Karpas-422 (cell line): Measurements from ENCODE around the gene TBCC. TPM values are rescaled to one million over a fixed set of nuclear protein-coding genes. Genes with fewer than 3 reads are reported as not detected.

Experiments used
- DNase-seq: peaks from one replicate; pipeline ENCODE4 v3.0.0-alpha.2; 2015
- H2AFZ ChIP-seq: fragments of 200-600 bp; sonication (generic); 2 replicates; pipeline ENCODE4 v1.6.1; 2014; ENCODE audit warnings: antibody characterized with exemption, low read length, mixed read lengths
- H3K27ac ChIP-seq: fragments of 200-600 bp; sonication (generic); 2 replicates; pipeline ENCODE4 v1.5.1; 2014; ENCODE audit warnings: mild to moderate bottlenecking, low read length, moderate library complexity
- H3K27me3 ChIP-seq: fragments of 200-600 bp; sonication (generic); 2 replicates; pipeline ENCODE4 v1.6.1; 2014; ENCODE audit warnings: low read length, mixed read lengths
- H3K36me3 ChIP-seq: fragments of 200-600 bp; sonication (generic); 2 replicates; pipeline ENCODE4 v1.6.1; 2014; ENCODE audit warnings: low read length, mixed read lengths; ENCODE audit not compliant: insufficient read depth
- H3K4me1 ChIP-seq: fragments of 200-600 bp; sonication (generic); 2 replicates; pipeline ENCODE4 v1.6.1; 2014; ENCODE audit warnings: mild to moderate bottlenecking, low read length, mixed read lengths
- H3K4me2 ChIP-seq: fragments of 200-600 bp; sonication (generic); 2 replicates; pipeline ENCODE4 v1.6.1; 2014; ENCODE audit warnings: low read length, low read depth, mild to moderate bottlenecking; ENCODE audit not compliant: poor library complexity, severe bottlenecking
- H3K4me3 ChIP-seq: fragments of 200-600 bp; sonication (generic); 2 replicates; pipeline ENCODE4 v1.5.1; 2014; ENCODE audit warnings: mild to moderate bottlenecking, antibody characterized with exemption, low read length, mixed read lengths
- H3K79me2 ChIP-seq: fragments of 200-600 bp; sonication (generic); 2 replicates; pipeline ENCODE4 v1.6.1; 2014; ENCODE audit warnings: mild to moderate bottlenecking, low read length, mixed read lengths
- H3K9ac ChIP-seq: fragments of 200-600 bp; sonication (generic); 2 replicates; pipeline ENCODE4 v1.6.0; 2014; ENCODE audit warnings: low read length
- H3K9me2 ChIP-seq: fragments of 200-600 bp; sonication (generic), shearing (Covaris generic); replicated peaks from 2 replicates; pipeline ENCODE4 v1.6.0; 2014; ENCODE audit warnings: mild to moderate bottlenecking, low read length, moderate library complexity; ENCODE audit not compliant: insufficient read depth
- H3K9me3 ChIP-seq: fragments of 300-700, 200-600 bp; sonication (generic); 2 replicates; pipeline ENCODE4 v1.6.1; 2014; ENCODE audit warnings: low read length, mixed read lengths
- H4K20me1 ChIP-seq: fragments of 200-600 bp; sonication (generic); 2 replicates; pipeline ENCODE4 v1.6.1; 2014; ENCODE audit warnings: mild to moderate bottlenecking, antibody characterized with exemption, low read length, low read depth; ENCODE audit not compliant: insufficient read depth
- total RNA-seq: library from RNA; depleted of rRNA; stranded (reverse); fragments of >200 nt; shearing (Covaris generic); gene quantifications from 2 replicates; pipeline ENCODE4 v1.2.3, GENCODE V29; 2014; ENCODE audit warnings: low replicate concordance

The TBCC gene
- total RNA-seq, 1 experiment from 2014 or later, result 154 TPM

GRCh38 chr6:42720739-42721138, 25.2 kb downstream of the TBCC start:
- no peak overlapping the region for H3K4me2 ChIP-seq
- H3K27me3 ChIP-seq, result no peaks in the 10 kb centered on the region

GRCh38 chr6:42715871-42716270, 30.0 kb downstream of the TBCC start:
- Histone ChIP-seq H2AFZ (no peak overlapping the region), H3K9ac (no peak overlapping the region), H3K4me1 (peaks cover 7% of the 10 kb centered on the region), H4K20me1 (no peaks in the 10 kb centered on the region), H3K79me2 (no peaks in the 10 kb centered on the region), H3K9me3 (peaks cover 6% of the 10 kb centered on the region; the same call in 1 of the 2 replicates), H3K4me3 (no peak overlapping the region), H3K27me3 (no peaks in the 10 kb centered on the region), H3K27ac (no peak overlapping the region), H3K9me2 (no peaks in the 10 kb centered on the region), H3K36me3 (no peaks in the 10 kb centered on the region), H3K4me2 (no peak overlapping the region)
- no peak for DNase-seq

More at GRCh38 chr6:42720739-42721138, 25.2 kb downstream of the TBCC start:
- DNase-seq, result no peak
- Histone ChIP-seq H3K4me1 (peaks cover 11% of the 10 kb centered on the region), H3K9me3 (no peaks in the 10 kb centered on the region), H3K9ac (no peak overlapping the region), H3K4me3 (no peak overlapping the region), H4K20me1 (no peaks in the 10 kb centered on the region), H3K9me2 (no peaks in the 10 kb centered on the region), H3K36me3 (no peaks in the 10 kb centered on the region), H2AFZ (no peak overlapping the region), H3K27ac (no peak overlapping the region), H3K79me2 (no peaks in the 10 kb centered on the region)

- Histone ChIP-seq H3K79me2 (no peaks in the 10 kb centered on the region), H3K4me3 (no peak overlapping the region), H3K36me3 (no peaks in the 10 kb centered on the region), H3K9me3 (peaks cover 6% of the 10 kb centered on the region; the same call in 1 of the 2 replicates), H3K9me2 (no peaks in the 10 kb centered on the region), H4K20me1 (no peaks in the 10 kb centered on the region), H3K4me1 (peaks cover 6% of the 10 kb centered on the region), H3K9ac (no peak overlapping the region), H2AFZ (no peak overlapping the region), H3K4me2 (no peak overlapping the region), H3K27ac (no peak overlapping the region), H3K27me3 (no peaks in the 10 kb centered on the region)
- no peak for DNase-seq
Observed at GRCh38 chr6:42714098-42714761, 31.7 kb downstream of the TBCC start.

- Histone ChIP-seq H3K27me3 (no peaks in the 10 kb centered on the region), H2AFZ (no peak overlapping the region), H3K36me3 (no peaks in the 10 kb centered on the region), H3K4me3 (no peak overlapping the region), H3K27ac (no peak overlapping the region), H3K79me2 (no peaks in the 10 kb centered on the region), H3K9me2 (no peaks in the 10 kb centered on the region), H3K9ac (no peak overlapping the region), H3K9me3 (peaks cover 6% of the 10 kb centered on the region; the same call in 1 of the 2 replicates), H3K4me1 (no peaks in the 10 kb centered on the region), H4K20me1 (no peaks in the 10 kb centered on the region), H3K4me2 (no peak overlapping the region)
- no peak for DNase-seq
Observed at GRCh38 chr6:42711930-42712329, 34.0 kb downstream of the TBCC start.

GRCh38 chr6:42710316-42710715, 35.6 kb downstream of the TBCC start:
- no peaks in the 10 kb centered on the region for H3K27me3 ChIP-seq
- no peaks in the 10 kb centered on the region for H3K9me2 ChIP-seq
- H3K27ac ChIP-seq, result no peak overlapping the region
- no peaks in the 10 kb centered on the region for H4K20me1 ChIP-seq
- H3K36me3 ChIP-seq, result no peaks in the 10 kb centered on the region
- H3K4me3 ChIP-seq, result no peak overlapping the region
- no peaks in the 10 kb centered on the region for H3K79me2 ChIP-seq
- no peak for DNase-seq
- H2AFZ ChIP-seq, result no peak overlapping the region
- H3K9me3 ChIP-seq, result peaks cover 6% of the 10 kb centered on the region; the same call in 1 of the 2 replicates
- no peak overlapping the region for H3K4me2 ChIP-seq
- H3K4me1 ChIP-seq, result no peaks in the 10 kb centered on the region
- H3K9ac ChIP-seq, result no peak overlapping the region

- H3K27ac ChIP-seq, result no peak overlapping the region
- DNase-seq, result no peak
- no peaks in the 10 kb centered on the region for H3K9me2 ChIP-seq
- H3K27me3 ChIP-seq, result no peaks in the 10 kb centered on the region
- no peaks in the 10 kb centered on the region for H3K36me3 ChIP-seq
- no peak overlapping the region for H3K9ac ChIP-seq
- no peaks in the 10 kb centered on the region for H4K20me1 ChIP-seq
- no peak overlapping the region for H2AFZ ChIP-seq
- peaks cover 6% of the 10 kb centered on the region; the same call in 1 of the 2 replicates for H3K9me3 ChIP-seq
- no peaks in the 10 kb centered on the region for H3K4me1 ChIP-seq
- no peaks in the 10 kb centered on the region for H3K79me2 ChIP-seq
- no peak overlapping the region for H3K4me2 ChIP-seq
- no peak overlapping the region for H3K4me3 ChIP-seq
Observed at GRCh38 chr6:42709871-42710270, 36.0 kb downstream of the TBCC start.

- H3K9me2 ChIP-seq, result no peaks in the 10 kb centered on the region
- H3K27ac ChIP-seq, result no peak overlapping the region
- DNase-seq, result no peak
- H3K4me1 ChIP-seq, result no peaks in the 10 kb centered on the region
- no peak overlapping the region for H3K4me3 ChIP-seq
- no peak overlapping the region for H2AFZ ChIP-seq
- no peaks in the 10 kb centered on the region for H3K79me2 ChIP-seq
- no peak overlapping the region for H3K9ac ChIP-seq
- peaks cover 6% of the 10 kb centered on the region; the same call in 1 of the 2 replicates for H3K9me3 ChIP-seq
- H4K20me1 ChIP-seq, result no peaks in the 10 kb centered on the region
- H3K36me3 ChIP-seq, result no peaks in the 10 kb centered on the region
- no peaks in the 10 kb centered on the region for H3K27me3 ChIP-seq
- no peak overlapping the region for H3K4me2 ChIP-seq
Observed at GRCh38 chr6:42708096-42708495, 37.8 kb downstream of the TBCC start.

- Histone ChIP-seq H3K27ac (no peak overlapping the region), H3K27me3 (no peaks in the 10 kb centered on the region), H2AFZ (no peak overlapping the region), H3K79me2 (no peaks in the 10 kb centered on the region), H3K9me2 (no peaks in the 10 kb centered on the region), H3K9ac (no peak overlapping the region), H3K9me3 (peaks cover 6% of the 10 kb centered on the region; the same call in 1 of the 2 replicates), H3K36me3 (no peaks in the 10 kb centered on the region), H3K4me1 (no peaks in the 10 kb centered on the region), H3K4me3 (no peak overlapping the region), H4K20me1 (no peaks in the 10 kb centered on the region), H3K4me2 (no peak overlapping the region)
- no peak for DNase-seq
Observed at GRCh38 chr6:42707595-42707994, 38.3 kb downstream of the TBCC start.
